ENCODE results near the gene SPACA4. TPM values are rescaled to one million over a fixed set of nuclear protein-coding genes. Genes with fewer than 3 reads are reported as not detected.

SPACA4 gene
- total and polyA plus RNA-seq, 7 donors, result 0.34 TPM; not detected in 6

DNA sequence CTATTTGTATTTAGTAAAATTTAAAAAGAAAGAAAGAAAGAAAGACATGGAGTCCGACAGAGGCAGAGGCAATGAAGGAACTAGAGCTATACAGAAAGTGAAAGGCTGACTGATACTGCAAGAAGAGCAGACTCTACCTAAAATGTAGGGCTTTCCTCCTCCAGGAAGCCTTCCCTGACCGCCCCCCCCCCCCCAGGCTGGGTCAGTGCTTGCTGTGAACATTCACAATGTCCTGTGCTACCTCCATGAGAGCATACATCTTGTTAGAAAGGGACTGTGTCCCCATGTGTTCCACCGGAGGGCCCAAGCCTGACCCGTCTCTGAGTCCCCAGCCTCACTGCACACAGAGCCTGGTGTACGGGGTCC lies 45.1 kb downstream of the SPACA4 start:
- no peak for DNase-seq

DNA sequence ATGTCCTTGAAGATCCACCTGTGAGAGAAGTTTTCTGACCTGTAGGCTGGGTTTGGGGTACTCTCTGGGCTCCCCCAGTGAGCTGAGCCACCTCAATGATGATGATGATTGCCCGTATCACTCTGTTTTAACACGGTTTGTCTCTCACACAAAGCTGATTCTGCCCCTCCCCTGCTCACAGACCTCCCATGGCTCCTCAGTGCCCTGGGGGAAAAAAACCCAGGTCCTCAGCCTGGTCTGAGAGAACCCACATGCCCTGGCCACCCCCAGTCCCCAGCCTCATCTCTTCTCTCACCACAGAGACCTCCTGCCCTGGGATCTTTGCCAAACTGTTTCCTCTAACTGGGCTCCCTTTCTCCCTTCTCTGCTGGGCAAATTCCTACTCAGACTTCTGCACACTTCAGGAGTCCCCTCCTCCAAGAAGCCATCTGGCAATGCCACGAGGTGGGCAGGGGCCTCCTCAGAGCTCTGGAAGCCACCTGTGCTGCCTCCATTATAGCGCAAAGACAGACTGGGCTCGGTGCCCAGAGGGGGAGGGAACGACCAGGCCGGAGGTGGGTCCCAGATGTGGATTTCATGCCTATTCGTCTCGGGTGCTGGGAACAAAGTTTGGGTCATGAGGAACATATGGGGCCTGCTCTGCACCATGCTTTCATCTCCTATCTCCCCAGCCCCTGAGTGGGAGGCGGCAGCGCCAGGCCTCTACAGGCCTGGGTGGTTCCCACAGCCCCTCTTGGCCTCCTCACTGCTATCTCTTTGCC lies 47.9 kb downstream of the SPACA4 start:
- intact Hi-C loops (cut with DNase I), result no loop called here
- H3K4me3 ChIP-seq, result no peak overlapping the region
- no peak for DNase-seq
- H3K36me3 ChIP-seq, result no peaks in the 10 kb centered on the region
- TF ChIP-seq POLR2AphosphoS5 (IDR thresholded peaks at IDR 0.05), result no peak
- TF ChIP-seq, protein P1, sequence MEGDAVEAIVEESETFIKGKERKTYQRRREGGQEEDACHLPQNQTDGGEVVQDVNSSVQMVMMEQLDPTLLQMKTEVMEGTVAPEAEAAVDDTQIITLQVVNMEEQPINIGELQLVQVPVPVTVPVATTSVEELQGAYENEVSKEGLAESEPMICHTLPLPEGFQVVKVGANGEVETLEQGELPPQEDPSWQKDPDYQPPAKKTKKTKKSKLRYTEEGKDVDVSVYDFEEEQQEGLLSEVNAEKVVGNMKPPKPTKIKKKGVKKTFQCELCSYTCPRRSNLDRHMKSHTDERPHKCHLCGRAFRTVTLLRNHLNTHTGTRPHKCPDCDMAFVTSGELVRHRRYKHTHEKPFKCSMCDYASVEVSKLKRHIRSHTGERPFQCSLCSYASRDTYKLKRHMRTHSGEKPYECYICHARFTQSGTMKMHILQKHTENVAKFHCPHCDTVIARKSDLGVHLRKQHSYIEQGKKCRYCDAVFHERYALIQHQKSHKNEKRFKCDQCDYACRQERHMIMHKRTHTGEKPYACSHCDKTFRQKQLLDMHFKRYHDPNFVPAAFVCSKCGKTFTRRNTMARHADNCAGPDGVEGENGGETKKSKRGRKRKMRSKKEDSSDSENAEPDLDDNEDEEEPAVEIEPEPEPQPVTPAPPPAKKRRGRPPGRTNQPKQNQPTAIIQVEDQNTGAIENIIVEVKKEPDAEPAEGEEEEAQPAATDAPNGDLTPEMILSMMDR (IDR thresholded peaks at IDR 0.05), result no peak
- no peak for TF ChIP-seq EP300 (IDR thresholded peaks at IDR 0.05)
- TF ChIP-seq POLR2A (IDR thresholded peaks at IDR 0.05), result no peak
- H3K9me3 ChIP-seq, result no peaks in the 10 kb centered on the region
- H3K27me3 ChIP-seq, result no peaks in the 10 kb centered on the region
- H3K27ac ChIP-seq, result no peak overlapping the region
- WGBS, 2 donors, result 36 to 54% methylated on average over 11 of the region's 11 CpGs
- no peaks in the 10 kb centered on the region for H3K4me1 ChIP-seq

More for the DNA sequence above, 45.1 kb downstream of the SPACA4 start:
- intact Hi-C loops (cut with DNase I), result no loop called here
- Histone ChIP-seq H3K27ac (no peak overlapping the region), H3K36me3 (no peaks in the 10 kb centered on the region), H3K4me3 (no peak overlapping the region), H3K9me3 (no peaks in the 10 kb centered on the region), H3K4me1 (peaks cover 0 to 4% (median 0%) of the 10 kb centered on the region in 4 donors), H3K27me3 (no peaks in the 10 kb centered on the region)
- WGBS, 2 donors, result 83 to 90% methylated on average over 5 of the region's 5 CpGs
- TF ChIP-seq, protein P1 (IDR thresholded peaks at IDR 0.05), result no peak
- TF ChIP-seq EP300 (IDR thresholded peaks at IDR 0.05), result no peak
- no peak for TF ChIP-seq POLR2A (IDR thresholded peaks at IDR 0.05)
- TF ChIP-seq POLR2AphosphoS5 (IDR thresholded peaks at IDR 0.05), result no peak

DNA sequence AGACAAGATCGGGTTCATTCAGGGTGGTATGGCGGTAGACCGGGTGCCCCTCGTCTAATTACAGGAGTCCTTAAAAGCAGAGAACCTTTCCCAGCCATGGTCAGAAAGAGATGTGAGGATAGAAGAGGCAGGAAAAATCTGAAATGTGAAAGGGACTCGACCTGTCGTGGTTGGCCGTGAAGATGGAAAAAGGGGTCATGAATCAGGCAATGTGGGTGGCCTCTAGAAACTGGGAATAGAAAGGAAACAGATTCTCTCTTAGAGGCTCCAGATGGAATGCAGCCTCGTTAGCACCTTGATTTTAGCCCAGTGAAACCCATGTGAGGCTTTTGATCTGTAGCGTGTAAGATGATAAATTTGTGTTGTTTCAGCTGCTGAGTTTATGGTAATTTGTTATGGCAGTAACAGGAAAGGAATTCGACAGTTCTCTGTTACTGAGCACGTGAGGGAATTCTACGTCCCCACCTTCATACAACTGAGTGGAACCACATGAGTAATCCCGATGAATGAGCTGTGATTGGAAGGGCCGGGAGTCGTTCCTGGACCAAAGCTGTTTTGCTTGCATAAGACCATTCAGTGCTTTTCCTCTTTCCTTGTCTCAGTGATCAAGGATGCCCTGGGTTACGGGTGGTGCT lies 50.4 kb downstream of the SPACA4 start:
- intact Hi-C loops (cut with DNase I), result no loop called here
- whole genome bisulfite sequencing, 2 donors, result 39 to 56% methylated on average over 16 of the region's 16 CpGs

More for the DNA sequence above, 50.4 kb downstream of the SPACA4 start:
- DNase-seq, result no peak
- no peak overlapping the region for H3K4me3 ChIP-seq
- TF ChIP-seq, protein P1 (IDR thresholded peaks at IDR 0.05), result no peak
- TF ChIP-seq POLR2A (IDR thresholded peaks at IDR 0.05), result no peak
- no peak for TF ChIP-seq POLR2AphosphoS5 (IDR thresholded peaks at IDR 0.05)
- H3K9me3 ChIP-seq, result no peaks in the 10 kb centered on the region
- no peaks in the 10 kb centered on the region for H3K27me3 ChIP-seq
- no peak overlapping the region for H3K27ac ChIP-seq
- no peaks in the 10 kb centered on the region for H3K36me3 ChIP-seq
- H3K4me1 ChIP-seq, result peaks cover 0 to 10% (median 9%) of the 10 kb centered on the region in 4 donors

Other genes with a start within 250 kb of the SPACA4 start
- 1 to 10 TPM; 5.4 to 8.9 (median 6.8) TPM for gene TMEM143, start 242.8 kb upstream of the SPACA4 start, total RNA-seq
- 1 to 10 TPM; 4.2 to 8.7 (median 5.4) TPM for gene TMEM143, start 242.8 kb upstream of the SPACA4 start, polyA plus RNA-seq
- not detected for gene SYNGR4, start 242.4 kb upstream of the SPACA4 start, total RNA-seq
- gene SYNGR4, start 242.4 kb upstream of the SPACA4 start, polyA plus RNA-seq, result under 1 TPM in 1 of 3 donors, not detected in 2; 0.25 TPM
- 100 to 1,000 TPM in 1 of 4 donors, 10 to 100 TPM in 3; 61.5 to 109 (median 71.1) TPM for gene KDELR1, start 215.2 kb upstream of the SPACA4 start, total RNA-seq
- 100 to 1,000 TPM in 1 of 3 donors, 10 to 100 TPM in 2; 74.7 to 195 (median 87.7) TPM for gene KDELR1, start 215.2 kb upstream of the SPACA4 start, polyA plus RNA-seq
- under 1 TPM in 3 of 4 donors, not detected in 1; under 0.01 to 0.36 (median 0.16) TPM for gene GRIN2D, start 213.1 kb upstream of the SPACA4 start, total RNA-seq
- gene GRIN2D, start 213.1 kb upstream of the SPACA4 start, polyA plus RNA-seq, result under 1 TPM in 1 of 3 donors, not detected in 2; 0.26 TPM
- gene GRWD1, start 160.8 kb upstream of the SPACA4 start, total RNA-seq, result 10 to 100 TPM; 12.5 to 25.5 (median 17.6) TPM
- 10 to 100 TPM in 1 of 3 donors, 1 to 10 TPM in 2; 7.8 to 21.5 (median 9.9) TPM for gene GRWD1, start 160.8 kb upstream of the SPACA4 start, polyA plus RNA-seq
- 1 to 10 TPM in 1 of 4 donors, under 1 TPM in 3; 0.16 to 1.4 (median 0.49) TPM for gene KCNJ14, start 151.2 kb upstream of the SPACA4 start, total RNA-seq
- under 1 TPM in 2 of 3 donors, not detected in 1; under 0.01 to 0.61 TPM for gene KCNJ14, start 151.2 kb upstream of the SPACA4 start, polyA plus RNA-seq
- 10 to 100 TPM; 30.0 to 49.3 (median 35.8) TPM for gene CYTH2, start 137.4 kb upstream of the SPACA4 start, total RNA-seq
- gene CYTH2, start 137.4 kb upstream of the SPACA4 start, polyA plus RNA-seq, result 10 to 100 TPM; 52.8 to 71.4 (median 64.9) TPM
- gene LMTK3, start 94.9 kb upstream of the SPACA4 start, total RNA-seq, result 1 to 10 TPM in 1 of 4 donors, under 1 TPM in 1, not detected in 2; 0.14 to 1.1 TPM
- 1 to 10 TPM in 1 of 3 donors, under 1 TPM in 1, not detected in 1; 0.23 to 1.7 TPM for gene LMTK3, start 94.9 kb upstream of the SPACA4 start, polyA plus RNA-seq
- under 1 TPM in 1 of 4 donors, not detected in 3; 0.82 TPM for gene SULT2B1, start 54.6 kb upstream of the SPACA4 start, total RNA-seq
- gene SULT2B1, start 54.6 kb upstream of the SPACA4 start, polyA plus RNA-seq, result 1 to 10 TPM; 1.2 to 2.8 (median 2.4) TPM
- gene FAM83E, start 8.3 kb downstream of the SPACA4 start, total RNA-seq, result not detected
- gene FAM83E, start 8.3 kb downstream of the SPACA4 start, polyA plus RNA-seq, result 100 to 1,000 TPM; 109 to 168 (median 125) TPM
- gene RPL18, start 12.4 kb downstream of the SPACA4 start, total RNA-seq, result 1,000 to 10,000 TPM; 2,699 to 3,791 (median 2,810) TPM
- 1,000 to 10,000 TPM; 2,118 to 3,330 (median 2,641) TPM for gene RPL18, start 12.4 kb downstream of the SPACA4 start, polyA plus RNA-seq
- gene SPHK2, start 12.8 kb downstream of the SPACA4 start, total RNA-seq, result 10 to 100 TPM in 3 of 4 donors, 1 to 10 TPM in 1; 10.0 to 16.9 (median 12.8) TPM
- gene SPHK2, start 12.8 kb downstream of the SPACA4 start, polyA plus RNA-seq, result 10 to 100 TPM; 18.0 to 45.6 (median 33.5) TPM
- 10 to 100 TPM; 10.5 to 14.1 (median 11.9) TPM for gene DBP, start 30.6 kb downstream of the SPACA4 start, total RNA-seq
- 10 to 100 TPM in 1 of 3 donors, 1 to 10 TPM in 2; 6.2 to 10.2 (median 9.8) TPM for gene DBP, start 30.6 kb downstream of the SPACA4 start, polyA plus RNA-seq
- gene CA11, start 39.4 kb downstream of the SPACA4 start, total RNA-seq, result 10 to 100 TPM in 3 of 4 donors, 1 to 10 TPM in 1; 10.0 to 29.6 (median 14.7) TPM
- gene CA11, start 39.4 kb downstream of the SPACA4 start, polyA plus RNA-seq, result 10 to 100 TPM in 2 of 3 donors, 1 to 10 TPM in 1; 2.1 to 13.2 (median 11.6) TPM
- 1 to 10 TPM in 1 of 4 donors, under 1 TPM in 1, not detected in 2; 0.49 to 1.2 TPM for gene NTN5, start 66.3 kb downstream of the SPACA4 start, total RNA-seq
- gene NTN5, start 66.3 kb downstream of the SPACA4 start, polyA plus RNA-seq, result under 1 TPM in 1 of 3 donors, not detected in 2; 0.32 TPM
- not detected for gene FUT2, start 89.2 kb downstream of the SPACA4 start, total RNA-seq
- gene FUT2, start 89.2 kb downstream of the SPACA4 start, polyA plus RNA-seq, result 10 to 100 TPM; 37.2 to 62.7 (median 59.4) TPM
- 1 to 10 TPM in 1 of 4 donors, under 1 TPM in 3; 0.82 to 1.8 (median 0.89) TPM for gene MAMSTR, start 113.0 kb downstream of the SPACA4 start, total RNA-seq
- 1 to 10 TPM in 1 of 3 donors, under 1 TPM in 1, not detected in 1; 0.69 to 1.0 TPM for gene MAMSTR, start 113.0 kb downstream of the SPACA4 start, polyA plus RNA-seq
- 10 to 100 TPM in 2 of 4 donors, 1 to 10 TPM in 2; 4.9 to 11.4 (median 10.5) TPM for gene RASIP1, start 133.9 kb downstream of the SPACA4 start, total RNA-seq
- gene RASIP1, start 133.9 kb downstream of the SPACA4 start, polyA plus RNA-seq, result 1 to 10 TPM in 2 of 3 donors, under 1 TPM in 1; 0.69 to 6.0 (median 5.0) TPM
- not detected for gene IZUMO1, start 140.2 kb downstream of the SPACA4 start, total RNA-seq
- 1 to 10 TPM in 1 of 3 donors, under 1 TPM in 1, not detected in 1; 0.15 to 1.8 TPM for gene IZUMO1, start 140.2 kb downstream of the SPACA4 start, polyA plus RNA-seq
- gene FUT1, start 145.9 kb downstream of the SPACA4 start, total RNA-seq, result under 1 TPM in 3 of 4 donors, not detected in 1; 0.41 to 0.71 (median 0.49) TPM
- under 1 TPM in 2 of 3 donors, not detected in 1; under 0.01 to 0.80 TPM for gene FUT1, start 145.9 kb downstream of the SPACA4 start, polyA plus RNA-seq
- gene FGF21, start 148.8 kb downstream of the SPACA4 start, total RNA-seq, result not detected
- not detected for gene FGF21, start 148.8 kb downstream of the SPACA4 start, polyA plus RNA-seq
- 10 to 100 TPM; 29.8 to 46.7 (median 32.9) TPM for gene BCAT2, start 204.3 kb downstream of the SPACA4 start, total RNA-seq
- 10 to 100 TPM; 52.7 to 61.0 (median 54.1) TPM for gene BCAT2, start 204.3 kb downstream of the SPACA4 start, polyA plus RNA-seq
- gene HSD17B14, start 229.7 kb downstream of the SPACA4 start, total RNA-seq, result 10 to 100 TPM; 14.1 to 20.1 (median 18.3) TPM
- 10 to 100 TPM in 1 of 3 donors, 1 to 10 TPM in 2; 4.3 to 21.0 (median 4.9) TPM for gene HSD17B14, start 229.7 kb downstream of the SPACA4 start, polyA plus RNA-seq